Hepatocyte (in vitro differentiated cells): ENCODE data around the gene TMEM255A. TPM values are rescaled to one million over a fixed set of nuclear protein-coding genes. Genes with fewer than 3 reads are reported as not detected.

Source experiments
- DNase-seq: peaks from one replicate; pipeline ENCODE4 v3.0.0-alpha.2; 2016; ENCODE audit warnings: low spot score
- H2AFZ ChIP-seq: fragments of 200-600 bp; sonication (generic); 2 replicates; pipeline ENCODE4 v1.6.0; 2016; ENCODE audit warnings: antibody characterized with exemption, mild to moderate bottlenecking
- H3K27ac ChIP-seq: fragments of 200-600 bp; sonication (generic); 2 replicates; pipeline ENCODE4 v1.5.1; 2016; ENCODE audit warnings: mild to moderate bottlenecking
- H3K27me3 ChIP-seq: fragments of 200-600 bp; sonication (generic); 2 replicates; pipeline ENCODE4 v1.6.1; 2016
- H3K36me3 ChIP-seq: fragments of 200-600 bp; sonication (generic); replicated peaks from 2 replicates; pipeline ENCODE4 v1.5.1; 2016; ENCODE audit warnings: low read depth; ENCODE audit not compliant: insufficient read depth
- H3K4me1 ChIP-seq: fragments of 200-600 bp; sonication (generic); 2 replicates; pipeline ENCODE4 v1.5.1; 2016; ENCODE audit warnings: mild to moderate bottlenecking, moderate library complexity; ENCODE audit not compliant: insufficient read depth
- H3K4me2 ChIP-seq: fragments of 200-600 bp; sonication (generic); 2 replicates; pipeline ENCODE4 v1.6.0; 2016
- H3K4me3 ChIP-seq: fragments of 200-600 bp; sonication (generic); 2 replicates; pipeline ENCODE4 v1.5.1; 2016; ENCODE audit warnings: mild to moderate bottlenecking
- H3K79me2 ChIP-seq: fragments of 200-600 bp; sonication (generic); 2 replicates; pipeline ENCODE4 v1.6.0; 2017; ENCODE audit warnings: mild to moderate bottlenecking
- H3K9me2 ChIP-seq: fragments of 200-600 bp; sonication (generic); replicated peaks from 2 replicates; pipeline ENCODE4 v1.6.0; 2017; ENCODE audit warnings: mild to moderate bottlenecking; ENCODE audit not compliant: insufficient read depth
- H3K9me3 ChIP-seq: fragments of 200-600 bp; sonication (generic); 2 replicates; pipeline ENCODE4 v1.5.1; 2016; ENCODE audit warnings: low read depth, mild to moderate bottlenecking
- H4K20me1 ChIP-seq: fragments of 200-600 bp; sonication (generic); 2 replicates; pipeline ENCODE4 v1.6.0; 2016; ENCODE audit warnings: mild to moderate bottlenecking; ENCODE audit not compliant: insufficient read depth, poor library complexity, severe bottlenecking
- CTCF ChIP-seq: fragments of 200-600 bp; sonication (generic); IDR thresholded peaks from 2 replicates; pipeline ENCODE4 v1.5.1; 2016; ENCODE audit warnings: antibody characterized with exemption, mild to moderate bottlenecking; ENCODE audit not compliant: poor library complexity
- EZH2 ChIP-seq: fragments of 200-600 bp; sonication (generic); IDR thresholded peaks from 2 replicates; pipeline ENCODE4 v1.6.1; 2016; ENCODE audit warnings: antibody characterized with exemption, mild to moderate bottlenecking, borderline replicate concordance
- EZH2phosphoT487 ChIP-seq: fragments of 200-600 bp; sonication (generic); IDR thresholded peaks from one replicate; pipeline ENCODE4 v1.6.1; 2018; ENCODE audit warnings: antibody characterized with exemption, mild to moderate bottlenecking, low read depth, moderate library complexity; ENCODE audit not compliant: unreplicated experiment, severe bottlenecking
- WGBS: methylation state at CpG from one replicate; pipeline ENCODE4 v1.1.6; 2016; ENCODE audit warnings: low lambda C conversion rate; ENCODE audit errors: missing lambda C conversion rate; 5-methylcytosine and 5-hydroxymethylcytosine counted together
- polyA plus RNA-seq: library from polyadenylated mRNA; unstranded; fragments of >200 nt; fragmentation: Nextera tagmentation; extraction: Ambion mirVana; gene quantifications from 2 replicates; pipeline ENCODE4 v1.2.1, GENCODE V29; 2016
- total RNA-seq: library from RNA; depleted of rRNA; stranded (reverse); fragments of >200 nt; gene quantifications from 2 replicates; pipeline ENCODE4 v1.2.3, GENCODE V29; 2014

TMEM255A gene
- total and polyA plus RNA-seq, 2 experiments from 2014 or later = 0.77 to 2.2 TPM

GRCh38 chrX:120332394-120332793 lies 21.1 kb upstream of the TMEM255A start:
- no peak overlapping the region for H3K4me3 ChIP-seq
- H2AFZ ChIP-seq = no peak overlapping the region
- no peaks in the 10 kb centered on the region for H3K9me2 ChIP-seq
- no peaks in the 10 kb centered on the region for H3K36me3 ChIP-seq
- H3K4me1 ChIP-seq = no peaks in the 10 kb centered on the region
- H4K20me1 ChIP-seq = no peaks in the 10 kb centered on the region
- TF ChIP-seq EZH2phosphoT487 (no peak), CTCF (no peak), EZH2 (no peak)
- H3K27me3 ChIP-seq = no peaks in the 10 kb centered on the region
- H3K9me3 ChIP-seq = peaks cover 9% of the 10 kb centered on the region
- WGBS = 65% methylated on average over 1 of the region's 1 CpG
- no peaks in the 10 kb centered on the region for H3K79me2 ChIP-seq
- H3K4me2 ChIP-seq = no peak overlapping the region
- H3K27ac ChIP-seq = no peak overlapping the region
- no peak for DNase-seq

- no peaks in the 10 kb centered on the region for H3K79me2 ChIP-seq
- no peak for DNase-seq
- WGBS = 82% methylated on average over 2 of the region's 2 CpGs
- no peaks in the 10 kb centered on the region for H4K20me1 ChIP-seq
- no peaks in the 10 kb centered on the region for H3K9me2 ChIP-seq
- H2AFZ ChIP-seq = no peak overlapping the region
- H3K27ac ChIP-seq = no peak overlapping the region
- H3K4me1 ChIP-seq = no peaks in the 10 kb centered on the region
- no peaks in the 10 kb centered on the region for H3K27me3 ChIP-seq
- peaks cover 4% of the 10 kb centered on the region for H3K9me3 ChIP-seq
- no peak overlapping the region for H3K4me2 ChIP-seq
- no peak overlapping the region for H3K4me3 ChIP-seq
- TF ChIP-seq EZH2phosphoT487 (no peak), CTCF (no peak), EZH2 (no peak)
- H3K36me3 ChIP-seq = no peaks in the 10 kb centered on the region
Observed at GRCh38 chrX:120331116-120331515, 19.9 kb upstream of the TMEM255A start.

GRCh38 chrX:120321520-120322281 lies 10.4 kb upstream of the TMEM255A start:
- no peaks in the 10 kb centered on the region for H3K4me1 ChIP-seq
- no peak for DNase-seq
- H3K36me3 ChIP-seq = no peaks in the 10 kb centered on the region
- H3K9me3 ChIP-seq = no peaks in the 10 kb centered on the region
- H3K79me2 ChIP-seq = no peaks in the 10 kb centered on the region
- no peak overlapping the region for H3K4me3 ChIP-seq
- no peak overlapping the region for H2AFZ ChIP-seq
- no peak overlapping the region for H3K4me2 ChIP-seq
- no peaks in the 10 kb centered on the region for H3K9me2 ChIP-seq
- no peaks in the 10 kb centered on the region for H3K27me3 ChIP-seq
- TF ChIP-seq CTCF (no peak), EZH2 (no peak), EZH2phosphoT487 (no peak)
- H3K27ac ChIP-seq = no peak overlapping the region
- no peaks in the 10 kb centered on the region for H4K20me1 ChIP-seq
- WGBS = 63% methylated on average over 3 of the region's 4 CpGs
